CD4-positive, alpha-beta T cell (primary cell): ENCODE results near the gene RABEP2. TPM values are rescaled to one million over a fixed set of nuclear protein-coding genes. Genes with fewer than 3 reads are reported as not detected.

Experiments used
- ATAC-seq: fragments of 200-7000 bp; cut with Tn5 transposase; one replicate; pipeline ENCODE4 v1.10.0; 2022; ENCODE audit warnings: mild to moderate bottlenecking; ENCODE audit not compliant: poor library complexity
- CTCF ChIA-PET: fragments of 350-600 bp; sonication (Branson Sonifier 250); formaldehyde crosslinking; loops from one replicate; lab custom pipeline; 2021; ENCODE audit warnings: antibody characterized with exemption, inconsistent platforms; lab: Charles Lee
- POLR2A ChIA-PET: fragments of 350-600 bp; sonication (Branson Sonifier 250); formaldehyde crosslinking; loops from one replicate; lab custom pipeline; 2021; ENCODE audit warnings: antibody characterized with exemption, inconsistent platforms; lab: Charles Lee
- DNase-seq, 14 experiments: peaks; one replicate each; pipeline ENCODE4 v3.0.0-alpha.2; 2013 to 2020; ENCODE audit warnings: mixed read lengths in 2 of 14
- H3K27ac ChIP-seq, 2 donors: one replicate each; pipeline versions ENCODE4 v1.5.1 to v1.7.0; 2013; ENCODE audit warnings: low read length in 2 of 2, low read depth in 1 of 2, mild to moderate bottlenecking in 1 of 2
- H3K27me3 ChIP-seq, 2 experiments: 1 replicate in 1 of 2; 2 replicates in 1 of 2; pipeline versions ENCODE4 v1.6.1 to v1.7.0; 2013; ENCODE audit warnings: low read length in 2 of 2, control low read depth in 1 of 2, mild to moderate bottlenecking in 1 of 2, moderate library complexity in 1 of 2; ENCODE audit not compliant: insufficient read depth in 2 of 2, control insufficient read depth in 1 of 2
- H3K36me3 ChIP-seq: one replicate; pipeline ENCODE4 v1.6.1; 2013; ENCODE audit warnings: low read length, control low read depth; ENCODE audit not compliant: insufficient read depth
- H3K4me1 ChIP-seq: one replicate; pipeline ENCODE4 v1.6.1; 2013; ENCODE audit warnings: low read length, control low read depth; ENCODE audit not compliant: insufficient read depth
- H3K4me3 ChIP-seq: one replicate; pipeline ENCODE4 v1.5.1; 2013; ENCODE audit warnings: mild to moderate bottlenecking, low read length, moderate library complexity
- H3K9me3 ChIP-seq, 2 experiments: 1 replicate in 1 of 2; 2 replicates in 1 of 2; pipeline versions ENCODE4 v1.6.1 to v1.7.0; 2013; ENCODE audit warnings: low read length in 2 of 2, mild to moderate bottlenecking in 2 of 2, control low read depth in 1 of 2, moderate library complexity in 1 of 2; ENCODE audit not compliant: control insufficient read depth in 1 of 2, insufficient read depth in 1 of 2
- H3K27ac Mint-ChIP-seq: one replicate; pipeline ENCODE4 v1.8.0; 2020; ENCODE audit warnings: mixed read lengths
- H3K27me3 Mint-ChIP-seq: one replicate; pipeline ENCODE4 v1.8.0; 2021; ENCODE audit warnings: mixed read lengths
- H3K36me3 Mint-ChIP-seq: one replicate; pipeline ENCODE4 v1.8.0; 2021; ENCODE audit warnings: low read depth, mixed read lengths
- H3K4me1 Mint-ChIP-seq: one replicate; pipeline ENCODE4 v1.8.0; 2021; ENCODE audit warnings: low read depth, mixed read lengths
- H3K4me3 Mint-ChIP-seq: one replicate; pipeline ENCODE4 v1.8.0; 2020; ENCODE audit warnings: mild to moderate bottlenecking, mixed read lengths
- H3K9me3 Mint-ChIP-seq: one replicate; pipeline ENCODE4 v1.8.0; 2020; ENCODE audit warnings: mixed read lengths
- CTCF ChIP-seq: fragments of 200-600 bp; IDR thresholded peaks from one replicate; pipeline ENCODE4 v1.8.0; 2022; ENCODE audit warnings: antibody characterized with exemption, mild to moderate bottlenecking
- intact Hi-C, 2 experiments: fragments of 100-400 bp; cut with DNase I in 1 of 2; cut with micrococcal nuclease in 1 of 2; formaldehyde crosslinking; loops; one replicate each; pipeline versions ENCODE4 v1.15.1 to v1.9.0; 2023 to 2025; cut with DNase I, micrococcal nuclease
- total RNA-seq, 174 experiments: library from RNA in 2 of 174; stranded (reverse) in 2 of 174; gene quantifications; one replicate each; pipeline ENCODE4 v1.2.3 and lab custom pipeline; 2021 to 2026

Gene RABEP2
- total RNA-seq, 2 experiments from 2014 or later, result 23.3 to 23.4 TPM

GRCh38 chr16:28898942-28899341 is 26.1 kb downstream of the RABEP2 start:
- H3K4me3 Mint-ChIP-seq, result no peak overlapping the region

GRCh38 chr16:28898266-28898665 is 26.8 kb downstream of the RABEP2 start:
- no peak overlapping the region for H3K4me3 ChIP-seq
- Mint-ChIP-seq H3K4me1 (no peaks in the 10 kb centered on the region), H3K9me3 (no peaks in the 10 kb centered on the region), H3K4me3 (no peak overlapping the region), H3K27me3 (no peaks in the 10 kb centered on the region), H3K27ac (no peak overlapping the region), H3K36me3 (no peaks in the 10 kb centered on the region)
- no peak overlapping the region for H3K27ac ChIP-seq
- no peaks in the 10 kb centered on the region for H3K9me3 ChIP-seq
- no peaks in the 10 kb centered on the region for H3K4me1 ChIP-seq
- DNase-seq, result no peak
- H3K27me3 ChIP-seq, result no peaks in the 10 kb centered on the region
- ATAC-seq, result no peak
- H3K36me3 ChIP-seq, result no peaks in the 10 kb centered on the region
- ChIA-PET CTCF (no interaction called here), POLR2A (no interaction called here)
- intact Hi-C loops, result no loop called here
- TF ChIP-seq CTCF, result no peak

More at GRCh38 chr16:28898942-28899341, 26.1 kb downstream of the RABEP2 start:
- H3K27me3 ChIP-seq, result no peaks in the 10 kb centered on the region
- intact Hi-C loops, result no loop called here
- H3K9me3 ChIP-seq, result no peaks in the 10 kb centered on the region
- ChIA-PET POLR2A (no interaction called here), CTCF (no interaction called here)
- no peak for TF ChIP-seq CTCF
- H3K4me1 ChIP-seq, result no peaks in the 10 kb centered on the region
- Mint-ChIP-seq H3K36me3 (no peaks in the 10 kb centered on the region), H3K9me3 (no peaks in the 10 kb centered on the region), H3K4me1 (no peaks in the 10 kb centered on the region), H3K27me3 (no peaks in the 10 kb centered on the region), H3K27ac (no peak overlapping the region)
- DNase-seq (no peak), ATAC-seq (no peak)
- no peaks in the 10 kb centered on the region for H3K36me3 ChIP-seq
- no peak overlapping the region for H3K27ac ChIP-seq
- no peak overlapping the region for H3K4me3 ChIP-seq

GRCh38 chr16:28897826-28898225 is 27.2 kb downstream of the RABEP2 start:
- H3K4me3 Mint-ChIP-seq, result no peak overlapping the region

More at GRCh38 chr16:28897826-28898225, 27.2 kb downstream of the RABEP2 start:
- no peaks in the 10 kb centered on the region for H3K36me3 ChIP-seq
- TF ChIP-seq CTCF, result no peak
- no peaks in the 10 kb centered on the region for H3K9me3 ChIP-seq
- no peaks in the 10 kb centered on the region for H3K27me3 Mint-ChIP-seq
- no peaks in the 10 kb centered on the region for H3K36me3 Mint-ChIP-seq
- no peak overlapping the region for H3K27ac ChIP-seq
- no peaks in the 10 kb centered on the region for H3K4me1 Mint-ChIP-seq
- H3K9me3 Mint-ChIP-seq, result no peaks in the 10 kb centered on the region
- H3K27me3 ChIP-seq, result no peaks in the 10 kb centered on the region
- intact Hi-C loops, result no loop called here
- ChIA-PET CTCF (no interaction called here), POLR2A (no interaction called here)
- no peak overlapping the region for H3K27ac Mint-ChIP-seq
- ATAC-seq (no peak), DNase-seq (no peak)
- no peaks in the 10 kb centered on the region for H3K4me1 ChIP-seq
- H3K4me3 ChIP-seq, result no peak overlapping the region
